NCI-H526 (cell line): Measurements from ENCODE around the gene LCNL1.
A peak's percentile ranks its signal among the peaks of the same experiment; 100 is the strongest.
"Not testable (repeated sequence)": the region's sequence is repeated elsewhere in the genome, so short reads cannot be mapped to it uniquely, and the experiment has no call there.

Source experiments
- DNase-seq, 2 experiments: peaks; one replicate each; lab custom pipeline; 2025; lab: John Stamatoyannopoulos, UW

LCNL1 gene

DNA sequence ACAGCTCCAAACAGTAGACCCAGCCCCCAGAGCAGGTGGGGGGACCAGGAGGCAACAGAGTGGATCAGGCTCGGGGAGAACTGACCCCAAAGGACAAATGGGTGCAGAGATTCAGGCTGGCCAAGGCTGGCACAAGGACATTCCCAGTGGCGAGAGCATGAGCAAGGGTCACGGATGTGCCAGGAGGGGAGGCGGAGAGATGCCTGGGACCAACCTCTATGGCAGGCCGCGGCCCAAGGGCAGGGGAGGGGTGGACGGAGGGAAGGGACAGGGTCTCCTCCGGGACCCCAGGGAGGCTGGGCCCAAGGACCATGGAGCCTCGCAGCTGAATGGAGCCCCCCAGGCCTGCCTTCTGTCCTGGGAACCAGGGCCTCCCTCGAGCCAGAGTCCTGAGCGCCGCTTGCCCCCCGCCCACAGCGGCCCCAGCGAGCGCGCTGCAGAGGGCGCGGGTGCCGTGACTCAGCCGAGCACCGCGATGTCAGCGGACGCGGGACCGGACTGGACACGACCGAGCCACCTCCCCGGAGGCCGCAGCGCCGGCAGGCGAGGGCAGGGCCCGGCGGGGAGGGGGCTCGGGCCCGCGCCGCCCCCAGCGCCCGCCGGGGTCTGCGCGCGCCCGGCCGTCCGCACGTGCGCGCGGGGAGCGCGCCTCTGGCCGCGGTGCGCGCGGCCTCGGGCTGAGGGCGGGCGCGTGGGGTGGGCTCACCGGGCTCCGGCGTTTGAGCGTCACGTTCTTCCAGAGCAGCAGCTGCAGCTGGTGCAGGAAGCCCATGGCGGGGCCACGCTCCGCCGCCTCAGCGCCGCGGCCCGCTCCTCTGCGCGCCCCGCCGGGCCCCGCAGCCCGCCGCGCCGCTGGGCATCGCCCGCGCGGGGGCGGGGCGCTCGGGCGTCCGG lies 44.8 kb downstream of the LCNL1 start, which contains the start of gene ABCA2:
ABCA2 (minus strand) TSS at position 869 of the 894 bp plus-strand sequence; CDS start at position 772, 97 bp downstream.
- DNase-seq: no peak

GRCh38 chr9:137028263-137029057 lies 45.7 kb downstream of the LCNL1 start:
- DNase-seq: peak in 1 of 2 experiments; percentile 77

DNA sequence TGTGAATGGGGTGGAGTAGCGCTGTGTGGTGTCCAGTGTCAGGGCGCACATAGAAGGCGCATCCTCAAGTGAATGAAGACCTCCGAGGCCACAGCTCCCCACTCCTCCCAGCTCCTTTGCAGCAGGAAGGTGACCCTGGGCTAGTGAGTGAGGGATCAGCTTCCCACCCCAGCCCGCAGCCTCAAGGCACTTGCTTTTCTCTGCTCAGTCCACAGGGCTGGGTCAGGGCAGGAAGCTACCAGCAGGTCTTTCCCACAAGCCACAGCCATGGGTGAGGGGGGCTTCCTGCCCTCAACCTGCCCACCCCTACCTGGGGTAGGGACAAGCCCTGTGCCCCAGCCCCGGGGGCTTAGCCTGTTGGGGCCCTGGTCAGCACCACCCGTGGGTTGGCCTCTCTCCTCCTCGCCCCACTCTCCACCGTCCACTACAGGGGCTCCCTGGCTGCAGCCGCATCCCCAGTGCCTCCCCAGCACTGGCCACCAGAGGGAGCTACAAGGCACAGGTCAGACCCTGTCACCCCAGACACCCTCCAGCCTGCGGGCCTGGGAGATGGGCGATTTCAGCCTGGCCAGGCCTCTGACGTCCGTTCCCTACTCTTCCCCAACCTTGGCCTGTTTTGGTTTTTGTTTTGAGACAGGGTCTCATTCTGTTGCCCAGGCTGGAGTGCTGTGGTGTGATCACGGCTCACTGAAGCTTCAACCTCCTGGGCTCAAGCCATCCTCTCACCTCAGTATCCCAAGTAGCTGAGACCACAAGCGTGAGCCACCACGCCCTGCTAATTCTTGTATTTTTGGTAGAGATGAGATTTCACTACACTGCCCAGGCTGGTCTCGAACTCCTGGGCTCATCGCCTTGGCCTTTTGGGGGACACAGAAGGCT lies 46.5 kb downstream of the LCNL1 start:
- peak in 1 of 2 experiments; percentile 63 for DNase-seq

DNA sequence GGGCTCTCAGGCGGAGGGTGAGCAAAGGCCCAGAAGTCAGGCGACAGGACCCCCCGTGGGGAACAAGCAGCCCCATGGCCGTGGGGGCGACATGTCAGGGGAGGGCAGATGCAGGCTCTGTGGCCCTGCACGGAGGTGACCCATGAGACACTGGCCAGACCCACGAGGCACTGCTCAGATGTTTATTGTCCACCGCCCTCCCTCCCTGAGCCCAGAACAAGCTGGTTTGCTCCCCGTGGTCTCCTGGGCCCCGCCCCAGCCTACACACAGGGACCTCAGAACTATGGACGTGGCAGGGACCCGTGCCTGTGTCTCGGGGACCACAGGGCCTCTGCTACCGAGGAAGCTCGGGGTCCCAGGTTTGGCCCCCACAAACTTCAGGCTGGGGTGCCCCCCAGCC lies 47.2 kb downstream of the LCNL1 start:
- no peak for DNase-seq

DNA sequence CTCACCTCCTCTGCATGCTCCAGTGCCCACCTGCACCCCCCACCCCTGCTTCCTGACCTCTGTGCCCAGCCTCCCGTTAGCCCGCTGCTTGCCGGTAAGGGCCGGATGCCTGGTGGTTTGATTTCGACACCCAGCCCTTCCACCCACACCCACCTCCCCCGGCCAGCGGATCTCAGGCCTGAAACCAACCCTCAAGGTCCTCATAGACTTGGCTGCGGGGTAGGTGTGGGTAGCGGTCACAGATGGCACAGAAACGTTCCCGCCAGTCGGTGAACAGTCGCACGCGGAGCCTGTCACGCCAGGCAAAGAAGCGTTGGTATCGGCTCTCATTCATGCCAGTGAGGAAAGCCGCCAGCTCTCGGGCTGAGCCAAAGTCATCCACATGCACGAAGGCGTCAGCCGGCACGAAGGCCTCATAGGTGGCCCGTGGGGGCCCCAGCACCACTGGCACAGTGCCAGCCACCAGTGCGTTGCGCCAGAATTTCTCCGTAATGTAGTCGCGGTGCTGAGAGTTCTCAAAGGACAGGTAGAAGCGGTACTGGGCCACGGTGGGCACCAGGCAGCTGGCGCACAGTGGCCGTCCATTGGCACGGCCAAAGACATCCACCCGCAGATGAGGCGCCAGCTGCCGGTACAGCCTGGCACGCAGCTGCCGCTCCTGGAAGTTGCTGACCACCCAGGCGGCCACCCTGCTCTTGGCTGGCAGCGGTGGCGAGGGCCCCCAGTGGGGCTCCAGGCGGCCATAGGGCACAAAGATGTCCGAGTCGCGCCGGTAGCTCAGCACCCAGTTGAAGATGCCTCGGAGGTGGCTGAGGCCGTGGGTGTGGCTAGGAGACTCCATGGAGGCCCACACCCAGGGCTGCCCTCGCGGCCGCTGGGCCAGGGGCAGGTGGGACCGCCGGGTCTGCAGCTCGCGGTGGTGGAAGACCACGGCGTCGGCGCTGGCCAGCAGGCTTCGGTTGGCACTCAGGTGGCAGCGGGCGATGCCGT lies 48.0 kb downstream of the LCNL1 start:
- no peak for DNase-seq

GRCh38 chr9:137031904-137032640 lies 49.3 kb downstream of the LCNL1 start, which contains the start of gene FUT7:
FUT7 (minus strand) TSS chr9:137032088; CDS start chr9:137031991, 97 bp downstream.
- DNase-seq: no peak

DNA sequence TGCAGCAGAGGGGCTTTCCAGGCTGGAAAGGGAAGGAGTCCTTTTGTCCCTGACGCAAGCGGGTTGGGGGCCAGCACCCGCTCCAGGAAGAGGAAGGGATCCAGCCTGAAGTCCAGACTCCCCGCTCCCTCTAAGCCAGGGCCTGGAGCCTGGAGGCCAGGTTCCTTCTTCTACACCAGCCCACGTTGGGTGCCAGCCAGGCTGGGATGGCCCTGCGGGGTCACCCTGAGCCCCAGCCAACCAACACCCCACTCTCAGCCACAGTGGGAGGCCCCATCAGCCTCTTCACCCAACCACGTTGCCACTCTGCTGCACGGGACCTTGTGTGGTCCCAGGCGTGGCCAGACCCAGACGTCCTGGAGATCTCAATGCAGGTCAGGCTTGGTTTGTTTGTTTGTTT lies 50.1 kb downstream of the LCNL1 start:
- DNase-seq: no peak

- DNase-seq: not testable (repeated sequence)
Observed at GRCh38 chr9:137033481-137033880, 50.7 kb downstream of the LCNL1 start.

GRCh38 chr9:137034039-137034708 lies 51.4 kb downstream of the LCNL1 start:
- DNase-seq: no peak

DNA sequence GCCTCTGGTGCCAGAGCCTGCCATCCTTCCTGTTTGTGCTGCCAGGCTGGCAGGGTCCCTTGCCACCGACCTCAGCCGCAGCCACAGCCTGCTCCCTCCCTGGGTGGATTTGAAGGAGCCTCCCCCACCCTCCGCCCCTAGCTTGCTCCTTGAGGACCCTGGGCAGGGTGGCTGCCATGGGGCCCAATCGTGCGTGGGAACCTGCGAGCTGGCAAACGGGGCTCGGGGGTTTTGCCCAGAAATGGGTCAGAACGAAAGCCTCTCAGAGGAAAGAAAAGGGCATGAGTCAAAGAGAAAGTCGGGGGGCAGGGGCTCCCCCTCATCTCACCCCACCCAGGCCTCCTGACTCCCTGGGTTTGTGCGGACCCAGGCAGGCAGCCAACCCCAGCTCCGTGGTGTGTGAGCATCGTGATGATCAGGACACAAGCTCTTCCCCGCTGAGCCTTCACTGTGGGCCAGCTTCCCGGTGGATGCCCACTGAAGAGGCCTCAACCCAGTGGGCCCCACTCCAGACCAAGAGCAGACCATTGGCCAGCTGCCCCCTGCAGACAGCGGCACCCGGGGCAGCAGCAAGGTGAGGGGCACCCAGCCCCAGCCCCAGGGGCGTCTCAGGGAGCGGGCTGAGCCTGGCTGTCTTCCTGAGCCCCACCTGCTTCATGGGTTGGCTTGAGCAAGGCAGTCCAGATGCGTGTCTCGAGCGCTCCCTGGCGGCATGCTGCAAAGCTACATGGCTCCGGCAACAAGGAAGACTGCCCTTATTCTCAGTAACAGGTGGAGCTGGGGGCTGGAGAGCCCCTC lies 52.1 kb downstream of the LCNL1 start:
- DNase-seq: peak; percentile 68 to 83
